CD4-positive, CD25-positive, alpha-beta regulatory T cell (primary cell): ENCODE data around the gene OR52A5. TPM values are rescaled to one million over a fixed set of nuclear protein-coding genes. Genes with fewer than 3 reads are reported as not detected.
"Not testable (repeated sequence)": the region's sequence is repeated elsewhere in the genome, so short reads cannot be mapped to it uniquely, and the experiment has no call there.

Experiments
- ATAC-seq, 2 donors: fragments of 150-1000 bp; cut with Tn5 transposase; one replicate each; pipeline ENCODE4 v1.10.0; 2021; ENCODE audit warnings: low read depth in 2 of 2, moderate number of reproducible peaks in 2 of 2, moderate library complexity in 1 of 2
- DNase-seq, 3 donors: peaks; one replicate each; pipeline versions ENCODE4 v3.0.0 to v3.0.0-alpha.2; 2012 to 2022; ENCODE audit warnings: mixed read lengths in 1 of 3
- H3K27ac ChIP-seq: one replicate; pipeline ENCODE4 v1.7.0; 2013; ENCODE audit warnings: mild to moderate bottlenecking, low read length; ENCODE audit not compliant: insufficient read depth, poor library complexity, severe bottlenecking
- H3K27me3 ChIP-seq: one replicate; pipeline ENCODE4 v1.7.0; 2013; ENCODE audit warnings: low read length; ENCODE audit not compliant: control insufficient read depth, insufficient read depth
- H3K36me3 ChIP-seq: one replicate; pipeline ENCODE4 v1.7.0; 2013; ENCODE audit warnings: mild to moderate bottlenecking, low read length, moderate library complexity; ENCODE audit not compliant: control insufficient read depth, insufficient read depth
- H3K4me1 ChIP-seq: 2 replicates; pipeline ENCODE4 v1.7.0; 2013; ENCODE audit warnings: mild to moderate bottlenecking, low read length; ENCODE audit not compliant: insufficient read depth, control insufficient read depth, poor library complexity, severe bottlenecking
- H3K4me3 ChIP-seq: one replicate; pipeline ENCODE4 v1.7.0; 2013; ENCODE audit warnings: low read depth, mild to moderate bottlenecking, low read length, moderate library complexity
- H3K9me3 ChIP-seq, 2 experiments: 1 replicate in 1 of 2; 2 replicates in 1 of 2; pipeline ENCODE4 v1.7.0; 2013; ENCODE audit warnings: low read length in 2 of 2, mild to moderate bottlenecking in 1 of 2, moderate library complexity in 1 of 2; ENCODE audit not compliant: control insufficient read depth in 2 of 2
- H3K27ac Mint-ChIP-seq, 3 donors: one replicate each; pipeline ENCODE4 v1.8.0; 2020 to 2022; ENCODE audit warnings: mild to moderate bottlenecking in 3 of 3, mixed read lengths in 3 of 3, moderate library complexity in 2 of 3
- H3K27me3 Mint-ChIP-seq: one replicate; pipeline ENCODE4 v1.8.0; 2022; ENCODE audit warnings: mild to moderate bottlenecking, mixed read lengths
- H3K36me3 Mint-ChIP-seq: one replicate; pipeline ENCODE4 v1.8.0; 2020; ENCODE audit warnings: mixed read lengths
- H3K4me1 Mint-ChIP-seq, 4 donors: one replicate each; pipeline ENCODE4 v1.8.0; 2020 to 2022; ENCODE audit warnings: mixed read lengths in 4 of 4, mild to moderate bottlenecking in 1 of 4
- H3K4me3 Mint-ChIP-seq, 4 donors: one replicate each; pipeline ENCODE4 v1.8.0; 2020 to 2022; ENCODE audit warnings: mild to moderate bottlenecking in 4 of 4, mixed read lengths in 4 of 4, moderate library complexity in 3 of 4
- H3K9me3 Mint-ChIP-seq, 7 donors: one replicate each; pipeline ENCODE4 v1.8.0; 2020 to 2022; ENCODE audit warnings: mixed read lengths in 7 of 7, mild to moderate bottlenecking in 3 of 7, moderate library complexity in 2 of 7
- polyA plus RNA-seq, 4 donors: library from polyadenylated mRNA; unstranded; fragments of 300-500 nt; fragmentation: Illumina TruSeq; gene quantifications; one replicate each; pipeline ENCODE4 v1.2.3, GENCODE V29; 2021
- total RNA-seq: library from RNA; stranded (reverse); gene quantifications from one replicate; pipeline ENCODE4 v1.2.3, GENCODE V29; 2022

OR52A5 gene
- total and polyA plus RNA-seq, 5 donors from 2014 or later, result not detected

- H3K27me3 Mint-ChIP-seq, result peaks cover 6% of the 10 kb centered on the region
- Histone ChIP-seq H3K4me3 (no peak overlapping the region), H3K27ac (no peak overlapping the region), H3K9me3 (no peaks in the 10 kb centered on the region), H3K27me3 (no peaks in the 10 kb centered on the region), H3K36me3 (no peaks in the 10 kb centered on the region), H3K4me1 (no peaks in the 10 kb centered on the region)
- H3K4me3 Mint-ChIP-seq, result no peak overlapping the region
- DNase-seq, result no peak
- ATAC-seq, result no peak
- no peaks in the 10 kb centered on the region for H3K4me1 Mint-ChIP-seq
- no peaks in the 10 kb centered on the region for H3K36me3 Mint-ChIP-seq
- peaks cover 0 to 9% (median 2%) of the 10 kb centered on the region in 7 donors for H3K9me3 Mint-ChIP-seq
- H3K27ac Mint-ChIP-seq, result no peak overlapping the region
Observed at GRCh38 chr11:5159806-5160205, 21.6 kb upstream of the OR52A5 start.

- H3K9me3 Mint-ChIP-seq, result peaks cover 0 to 4% (median 0%) of the 10 kb centered on the region in 7 donors
- no peak for ATAC-seq
- DNase-seq, result no peak
- Histone ChIP-seq H3K9me3 (no peaks in the 10 kb centered on the region), H3K27me3 (no peaks in the 10 kb centered on the region), H3K4me3 (no peak within 1 kb of the TSS), H3K27ac (no peak within 1 kb of the TSS), H3K36me3 (no peaks in the 10 kb centered on the region), H3K4me1 (no peaks in the 10 kb centered on the region)
- no peak within 1 kb of the TSS for H3K27ac Mint-ChIP-seq
- peaks cover 8% of the 10 kb centered on the region for H3K27me3 Mint-ChIP-seq
- no peaks in the 10 kb centered on the region for H3K4me1 Mint-ChIP-seq
- no peak within 1 kb of the TSS for H3K4me3 Mint-ChIP-seq
- no peaks in the 10 kb centered on the region for H3K36me3 Mint-ChIP-seq
Observed at GRCh38 chr11:5154657-5155056, 16.5 kb upstream of the OR52A5 start, which contains the start of gene OR52A1. Gene OR52A1, minus strand, starts transcription at chr11:5154757. Its CDS starts 2,388 bp downstream, at chr11:5152369.

- ATAC-seq (no peak), DNase-seq (no peak)
- Histone ChIP-seq H3K9me3 (no peaks in the 10 kb centered on the region), H3K36me3 (no peaks in the 10 kb centered on the region), H3K27me3 (no peaks in the 10 kb centered on the region), H3K4me1 (no peaks in the 10 kb centered on the region), H3K27ac (no peak overlapping the region), H3K4me3 (no peak overlapping the region)
- Mint-ChIP-seq H3K4me3 (no peak overlapping the region), H3K9me3 (peaks cover 0 to 4% (median 0%) of the 10 kb centered on the region in 7 donors), H3K27me3 (peaks cover 9% of the 10 kb centered on the region), H3K27ac (no peak overlapping the region), H3K4me1 (no peaks in the 10 kb centered on the region), H3K36me3 (no peaks in the 10 kb centered on the region)
Observed at GRCh38 chr11:5153574-5154431, 15.6 kb upstream of the OR52A5 start.

- H3K4me3 Mint-ChIP-seq, result no peak overlapping the region
- no peak for DNase-seq
Observed at GRCh38 chr11:5151713-5152153, 13.6 kb upstream of the OR52A5 start.

GRCh38 chr11:5144206-5144605 is 6.0 kb upstream of the OR52A5 start:
- not testable (repeated sequence) for H3K4me1 ChIP-seq, H3K9me3 Mint-ChIP-seq, DNase-seq, H3K27me3 Mint-ChIP-seq, ATAC-seq, H3K4me1 Mint-ChIP-seq, H3K9me3 ChIP-seq, H3K4me3 Mint-ChIP-seq, H3K36me3 ChIP-seq, H3K36me3 Mint-ChIP-seq, H3K27me3 ChIP-seq, H3K27ac Mint-ChIP-seq, H3K27ac ChIP-seq, H3K4me3 ChIP-seq

More at GRCh38 chr11:5151713-5152153, 13.6 kb upstream of the OR52A5 start:
- Mint-ChIP-seq H3K36me3 (no peaks in the 10 kb centered on the region), H3K27ac (no peak overlapping the region), H3K9me3 (peaks cover 0 to 4% (median 0%) of the 10 kb centered on the region in 7 donors), H3K4me1 (no peaks in the 10 kb centered on the region), H3K27me3 (peaks cover 9% of the 10 kb centered on the region)
- no peak overlapping the region for H3K4me3 ChIP-seq
- no peaks in the 10 kb centered on the region for H3K4me1 ChIP-seq
- ATAC-seq, result no peak
- no peak overlapping the region for H3K27ac ChIP-seq
- H3K9me3 ChIP-seq, result no peaks in the 10 kb centered on the region
- H3K36me3 ChIP-seq, result no peaks in the 10 kb centered on the region
- H3K27me3 ChIP-seq, result no peaks in the 10 kb centered on the region

- Mint-ChIP-seq H3K27ac (no peak overlapping the region), H3K4me1 (no peaks in the 10 kb centered on the region), H3K27me3 (no peaks in the 10 kb centered on the region), H3K4me3 (no peak overlapping the region), H3K36me3 (no peaks in the 10 kb centered on the region), H3K9me3 (peaks cover 0 to 2% (median 0%) of the 10 kb centered on the region in 7 donors)
- DNase-seq, result no peak
- H3K27me3 ChIP-seq, result no peaks in the 10 kb centered on the region
- no peaks in the 10 kb centered on the region for H3K9me3 ChIP-seq
- H3K4me1 ChIP-seq, result no peaks in the 10 kb centered on the region
- H3K27ac ChIP-seq, result no peak overlapping the region
- no peaks in the 10 kb centered on the region for H3K36me3 ChIP-seq
- no peak for ATAC-seq
- H3K4me3 ChIP-seq, result no peak overlapping the region
Observed at GRCh38 chr11:5137014-5137413, 1.1 kb downstream of the OR52A5 start.

GRCh38 chr11:5136261-5136660 is 1.9 kb downstream of the OR52A5 start:
- Histone ChIP-seq H3K36me3 (no peaks in the 10 kb centered on the region), H3K4me3 (no peak overlapping the region), H3K4me1 (no peaks in the 10 kb centered on the region), H3K27me3 (no peaks in the 10 kb centered on the region), H3K27ac (no peak overlapping the region), H3K9me3 (no peaks in the 10 kb centered on the region)
- Mint-ChIP-seq H3K4me1 (no peaks in the 10 kb centered on the region), H3K27ac (no peak overlapping the region), H3K4me3 (no peak overlapping the region), H3K9me3 (peaks cover 0 to 2% (median 0%) of the 10 kb centered on the region in 7 donors), H3K27me3 (no peaks in the 10 kb centered on the region), H3K36me3 (no peaks in the 10 kb centered on the region)
- no peak for DNase-seq
- no peak for ATAC-seq
